NCI-H2196 (cell line): Measurements from ENCODE around the gene UNC5A.
A peak's percentile ranks its signal among the peaks of the same experiment; 100 is the strongest.

ENCODE experiments used
- DNase-seq: peaks from one replicate; lab custom pipeline; 2025; ENCODE audit not compliant: unreplicated experiment; lab: John Stamatoyannopoulos, UW

UNC5A gene

DNA sequence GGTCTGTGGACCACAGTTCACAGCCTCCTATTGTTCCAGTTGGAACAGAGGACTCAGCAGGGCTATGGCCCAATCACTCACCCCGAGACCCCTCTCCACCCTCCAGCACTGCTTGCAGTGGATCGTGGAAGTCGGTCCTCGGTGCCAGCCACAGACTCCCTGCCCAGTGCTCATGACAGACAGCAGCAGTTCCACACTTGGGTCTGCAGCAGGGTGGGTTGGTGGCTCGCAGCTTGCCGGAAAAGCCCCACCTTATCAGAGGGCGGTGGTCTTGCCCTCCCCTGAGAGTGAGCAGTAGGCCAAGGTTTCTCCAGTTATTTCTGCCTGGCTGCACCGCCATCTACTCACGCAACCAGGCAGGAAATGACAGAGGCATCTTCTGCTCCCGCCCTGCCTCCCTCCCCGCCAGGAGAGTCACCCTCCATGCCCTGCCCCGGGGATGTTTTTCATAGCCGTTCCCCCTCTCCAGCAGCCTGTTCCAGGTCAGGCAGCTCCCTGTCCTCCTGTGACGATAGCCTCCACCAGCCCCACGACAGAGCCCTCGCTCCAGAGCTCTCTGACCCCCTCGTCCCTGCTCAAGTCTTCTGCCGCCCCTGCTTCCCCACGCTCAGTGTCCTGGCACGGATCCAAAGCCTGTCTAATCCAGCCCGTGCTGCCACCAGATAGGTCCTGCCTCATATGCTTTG is 34.5 kb downstream of the UNC5A start:
- no peak for DNase-seq

DNA sequence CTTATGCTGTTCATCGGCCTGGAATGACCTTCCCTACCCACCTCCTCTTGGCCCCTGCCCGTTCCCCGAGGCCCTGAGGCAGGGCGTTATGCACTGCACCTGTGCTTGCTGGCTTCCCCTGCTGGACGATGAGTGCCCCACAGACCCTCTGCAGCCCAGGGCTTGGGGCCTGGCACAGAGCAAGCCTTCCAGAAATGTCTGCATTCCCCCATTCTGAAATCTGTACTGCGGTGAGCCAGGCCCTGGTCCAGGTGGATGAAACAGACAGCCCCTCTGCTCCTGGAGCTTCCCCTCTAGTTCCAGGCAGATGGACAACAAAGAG is 35.0 kb downstream of the UNC5A start:
- no peak for DNase-seq

DNA sequence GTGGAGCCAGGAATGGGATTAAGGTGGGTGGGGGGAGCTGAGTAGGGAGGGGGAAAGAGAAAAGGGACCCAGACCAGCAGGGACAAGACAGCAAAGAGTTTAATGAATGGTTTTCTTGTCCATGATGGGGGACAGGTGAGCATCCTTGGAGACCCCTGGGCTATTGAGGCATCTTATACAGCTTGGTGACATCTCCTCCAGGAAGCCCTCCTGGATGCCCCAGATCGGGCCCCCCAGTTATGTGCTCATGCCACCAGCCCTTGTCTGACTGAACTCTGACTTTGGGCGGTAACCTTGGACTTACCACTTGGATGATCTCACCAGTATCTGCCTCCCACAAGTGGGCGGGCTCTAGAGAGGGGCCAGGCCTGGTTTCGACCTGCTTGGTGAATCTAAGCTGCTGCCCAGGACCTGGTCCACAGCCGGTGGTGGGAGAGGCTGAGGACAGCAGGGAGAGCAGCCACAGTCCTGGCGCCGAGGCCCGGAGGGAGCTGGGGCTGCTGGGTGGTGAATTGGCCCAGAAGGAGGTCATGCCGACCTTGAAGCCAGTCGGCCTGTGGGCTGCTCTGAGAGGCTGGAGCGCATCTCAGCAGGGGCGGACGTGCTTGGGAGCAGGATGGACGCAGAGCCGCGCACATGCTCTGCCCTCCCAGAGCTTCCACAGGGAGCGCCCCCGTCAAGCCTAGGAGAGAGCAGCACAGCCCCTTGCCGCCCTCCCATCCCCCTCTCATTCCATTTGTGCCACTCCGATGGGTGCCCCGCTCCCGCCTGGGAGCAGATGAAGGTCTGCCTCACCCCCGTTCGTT is 36.2 kb downstream of the UNC5A start:
- DNase-seq: no peak

DNA sequence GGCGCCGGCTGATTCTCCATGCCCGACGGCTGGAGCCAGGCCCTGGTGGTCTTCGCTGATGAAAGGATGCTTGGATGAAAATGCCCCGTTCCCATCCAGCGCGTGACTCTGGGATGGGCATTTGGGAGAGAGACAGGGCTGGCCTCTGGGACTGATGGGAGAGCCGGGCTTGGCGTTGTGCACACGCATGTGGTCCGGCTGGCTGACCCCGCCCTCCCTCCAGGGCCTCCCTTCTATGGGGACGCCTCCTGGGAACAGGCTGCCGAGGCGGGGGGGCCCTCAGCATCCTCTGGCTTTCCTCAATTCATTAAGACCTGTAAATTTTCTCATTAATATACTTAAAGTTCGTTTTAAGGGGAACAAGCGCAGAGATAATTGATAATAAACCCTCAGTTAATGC is 36.8 kb downstream of the UNC5A start:
- no peak for DNase-seq

GRCh38 chr5:176847726-176848290 is 37.4 kb downstream of the UNC5A start:
- DNase-seq: peak; percentile 32

GRCh38 chr5:176848651-176849050 is 38.3 kb downstream of the UNC5A start:
- DNase-seq: no peak

- DNase-seq: no peak
Observed at GRCh38 chr5:176849611-176850227, 39.4 kb downstream of the UNC5A start.

- DNase-seq: no peak
Observed at GRCh38 chr5:176850371-176851245, 40.2 kb downstream of the UNC5A start.

DNA sequence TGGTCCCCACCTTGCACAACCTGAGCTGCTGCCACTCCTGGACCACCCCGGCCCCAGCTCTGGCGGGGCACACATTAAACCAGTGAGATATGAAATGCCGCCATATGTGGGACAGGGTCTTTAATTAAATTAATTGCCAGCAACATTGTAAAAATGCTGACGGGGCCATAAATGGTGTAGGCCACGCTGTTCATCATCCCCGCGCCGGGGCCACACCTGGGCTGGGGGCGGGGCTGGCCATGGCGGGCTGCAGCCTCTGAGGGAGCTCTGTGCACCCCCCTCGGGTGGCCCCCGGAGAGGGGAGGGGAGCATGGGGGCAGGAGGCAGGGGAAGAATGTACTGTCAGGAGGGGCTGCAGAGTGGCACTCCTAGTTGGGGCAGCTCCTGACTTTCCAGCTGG is 41.0 kb downstream of the UNC5A start:
- DNase-seq: no peak

DNA sequence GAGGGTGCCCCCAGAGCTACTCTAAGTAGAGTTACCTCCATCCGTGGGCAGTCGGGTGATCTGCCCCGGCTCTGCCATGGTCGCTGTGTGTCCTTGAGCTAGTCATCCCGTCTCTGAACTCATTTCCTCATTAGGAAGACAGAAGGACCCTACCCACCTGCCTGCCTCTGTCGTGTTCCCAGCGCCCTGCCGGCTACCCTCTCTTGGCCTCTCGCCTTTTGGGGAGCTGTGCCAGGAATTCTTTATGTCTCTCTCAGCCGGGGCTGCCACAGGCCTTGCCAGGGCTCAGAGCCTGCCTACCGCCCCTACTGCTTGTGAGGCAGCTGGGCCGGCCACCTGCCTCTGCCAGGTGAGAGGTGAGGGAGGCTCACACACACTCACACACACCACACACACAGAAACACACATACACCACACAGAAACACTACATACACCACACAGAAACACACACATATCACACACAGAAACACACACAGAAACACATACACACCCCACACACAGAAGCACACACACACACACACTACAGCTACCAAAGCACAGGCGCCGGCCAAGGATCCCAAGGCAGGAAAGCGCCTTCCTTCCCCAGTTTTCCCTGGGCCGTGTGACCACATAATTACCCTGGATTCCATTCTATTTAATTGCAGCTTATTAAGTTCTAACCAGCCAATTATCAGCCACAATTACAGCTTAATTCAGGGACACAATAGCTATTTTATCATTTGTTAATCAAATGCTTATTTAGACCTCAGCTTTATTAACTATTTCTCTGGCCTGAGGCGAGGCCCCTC is 41.7 kb downstream of the UNC5A start:
- DNase-seq: peak; percentile 53

DNA sequence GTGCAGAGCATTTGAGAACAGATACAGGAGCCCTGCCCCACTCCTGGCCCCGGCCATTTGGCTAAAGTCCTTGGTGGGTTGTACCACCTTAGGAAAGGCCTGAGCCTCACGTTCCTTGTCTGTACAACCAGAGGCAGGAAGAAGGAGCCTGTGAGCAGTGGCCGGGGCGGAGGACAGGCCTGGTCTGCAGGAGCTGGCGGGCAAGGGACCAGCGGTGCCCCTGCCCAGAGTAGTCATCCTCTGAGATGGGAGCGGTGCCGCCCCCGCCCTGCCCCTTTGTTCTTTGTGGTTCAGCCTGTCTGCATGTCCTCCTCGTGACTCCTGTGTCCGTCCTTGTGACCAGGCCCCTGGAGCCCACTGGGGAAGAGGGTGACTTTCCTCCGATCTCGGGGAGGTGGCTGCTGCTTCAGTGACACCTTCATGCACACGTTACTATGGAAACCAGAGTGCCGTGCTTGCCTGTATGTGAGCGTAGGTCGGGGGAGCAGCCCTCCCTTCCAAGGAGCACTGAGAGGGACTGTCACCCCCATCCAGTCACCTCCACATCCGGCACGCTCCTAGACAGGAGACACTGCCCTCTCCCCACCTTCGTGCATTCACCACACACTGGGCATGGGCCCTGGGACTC is 42.9 kb downstream of the UNC5A start:
- no peak for DNase-seq

DNA sequence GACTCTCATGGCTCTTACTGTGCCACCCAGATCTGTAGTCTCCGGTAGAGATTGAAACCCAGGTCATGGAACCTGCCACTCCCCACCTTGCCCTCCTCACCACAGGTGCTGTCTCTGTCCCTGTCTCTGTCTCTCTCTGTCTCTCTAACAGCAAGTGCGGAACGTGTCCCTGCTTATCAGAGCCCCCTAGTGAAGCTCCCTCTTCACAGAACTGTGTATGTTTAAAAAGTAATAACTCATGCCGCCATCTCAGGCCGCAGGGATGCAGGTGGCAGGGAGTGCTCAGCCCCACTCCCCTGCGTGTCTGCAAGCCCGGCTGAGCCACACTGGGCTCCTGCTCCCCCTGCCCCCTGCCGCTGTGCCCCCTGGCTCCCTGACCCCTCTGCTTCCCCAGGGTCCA is 43.8 kb downstream of the UNC5A start:
- no peak for DNase-seq

DNA sequence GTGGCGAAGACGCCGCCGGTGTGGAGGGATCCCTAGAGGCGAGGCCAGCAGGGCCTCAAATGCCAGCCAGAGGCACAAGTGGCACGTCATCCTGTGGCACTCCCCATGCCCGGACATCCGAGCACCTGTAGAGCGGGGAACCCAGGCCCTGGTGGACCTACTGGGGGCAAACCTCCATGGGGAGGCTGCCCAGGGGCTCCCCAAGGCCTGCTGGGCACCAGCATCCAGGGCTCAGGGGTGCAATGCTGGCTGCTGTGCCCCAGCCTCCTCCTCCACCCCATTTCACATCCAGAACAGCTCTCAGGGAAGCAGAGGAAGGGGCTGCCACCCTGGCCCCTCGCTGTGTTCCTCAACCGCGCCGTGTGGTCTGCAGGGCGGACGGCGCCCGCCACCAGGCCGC is 45.2 kb downstream of the UNC5A start:
- DNase-seq: no peak

DNA sequence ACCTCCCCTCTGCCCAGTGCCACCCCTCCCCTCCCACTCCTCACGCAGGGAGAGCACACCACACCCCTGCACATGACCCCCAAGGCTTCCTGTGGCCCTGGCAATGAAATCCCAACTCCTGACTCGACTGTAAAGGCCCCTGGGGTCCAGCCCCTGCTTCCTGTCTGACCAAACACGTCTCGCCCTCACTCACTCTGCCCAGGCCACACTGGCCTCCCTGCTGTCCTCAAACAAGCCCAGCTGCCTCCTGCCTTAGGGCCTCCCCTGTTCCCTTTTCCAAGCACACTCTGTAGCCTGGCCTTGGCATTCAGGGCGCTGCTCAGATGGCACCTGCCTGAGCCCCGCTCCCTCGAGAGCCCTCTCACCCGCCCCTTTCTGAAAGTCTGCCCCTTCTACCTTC is 46.4 kb downstream of the UNC5A start:
- DNase-seq: no peak

DNA sequence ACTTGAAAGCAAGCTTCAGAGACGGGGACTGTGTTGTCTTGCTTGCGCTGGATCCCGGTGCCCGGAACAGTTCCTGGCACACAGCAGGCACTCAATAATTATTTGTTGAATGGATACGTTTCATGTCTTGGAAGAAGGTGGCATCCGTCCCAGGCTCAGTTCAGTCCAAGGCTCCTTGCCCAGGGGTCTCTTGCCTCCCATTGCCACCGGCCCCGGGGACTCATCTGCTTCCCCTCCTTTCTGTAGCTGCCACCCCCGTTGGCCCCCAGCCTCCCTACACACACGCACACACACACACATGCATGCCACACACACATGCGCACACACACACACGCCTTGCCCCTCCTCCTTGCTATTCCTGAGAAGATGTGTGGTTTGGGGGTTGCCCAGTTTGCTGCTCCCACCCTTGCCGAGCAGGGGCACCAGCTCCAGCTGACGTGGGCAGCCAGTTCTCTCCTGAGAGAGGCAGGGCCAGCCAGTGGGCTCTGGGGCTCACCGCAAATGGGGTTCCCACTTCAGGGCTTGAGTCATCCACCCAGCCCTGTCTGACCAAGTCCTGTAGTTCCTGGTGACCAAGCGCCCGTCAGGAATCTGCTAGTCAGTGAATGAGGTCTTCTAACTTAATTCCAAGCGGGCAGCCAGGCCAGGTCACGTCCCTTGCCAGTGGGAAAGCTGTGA is 47.0 kb downstream of the UNC5A start:
- DNase-seq: no peak

GRCh38 chr5:176857894-176858273 is 47.5 kb downstream of the UNC5A start:
- DNase-seq: no peak

DNA sequence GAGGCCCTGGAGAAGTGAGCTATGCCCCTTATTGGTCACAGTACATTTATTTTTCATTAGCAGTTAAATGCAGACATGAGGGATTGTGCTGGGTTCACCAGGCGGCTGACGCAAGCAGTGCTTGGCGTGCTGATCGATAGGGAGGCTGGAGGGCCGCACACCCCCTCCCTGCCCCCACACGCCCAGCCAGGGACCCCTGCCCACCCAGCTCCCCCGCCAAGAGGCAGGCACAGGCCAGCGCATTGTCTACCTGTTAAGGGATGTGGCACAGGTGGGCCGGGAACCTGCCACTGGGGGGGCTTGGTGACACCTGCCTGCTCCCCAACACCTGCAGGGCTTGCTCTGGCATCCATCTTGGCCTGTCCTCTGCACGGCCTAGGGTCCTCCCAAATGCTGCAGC is 49.6 kb downstream of the UNC5A start:
- no peak for DNase-seq

GRCh38 chr5:176860381-176860780 is 50.0 kb downstream of the UNC5A start:
- DNase-seq: no peak

- DNase-seq: no peak
Observed at GRCh38 chr5:176861276-176861675, 50.9 kb downstream of the UNC5A start.
